Activated CD4-positive, alpha-beta T cell treated with anti-CD3 and anti-CD28 coated beads for 24 hours (primary cell): Measurements from ENCODE around the gene PLEKHM3.

ENCODE experiments used
- DNase-seq, 2 donors: peaks; one replicate each; pipeline ENCODE4 v3.0.0-alpha.2; 2020; ENCODE audit warnings: low read depth in 2 of 2

PLEKHM3 gene

GRCh38 chr2:207885010-207885409, 140.3 kb downstream of the PLEKHM3 start:
- no peak for DNase-seq

DNA sequence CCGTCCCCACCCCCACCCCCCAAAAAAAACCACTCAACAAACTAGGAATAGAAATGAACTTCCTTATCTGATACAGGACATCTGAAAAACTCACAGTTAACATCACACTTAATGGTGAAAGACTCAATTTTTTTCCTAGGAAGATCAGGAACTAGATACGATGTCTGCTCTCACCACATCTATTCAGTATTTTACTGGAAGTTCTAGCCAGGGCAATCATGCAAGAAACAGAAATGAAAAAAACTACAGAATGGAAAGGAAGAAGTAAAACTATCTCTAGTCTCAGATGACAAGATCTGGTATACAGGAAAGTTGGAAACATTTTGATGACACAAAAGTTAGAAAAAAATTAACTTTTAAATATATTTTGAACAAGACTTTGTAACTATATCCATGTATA, 141.2 kb downstream of the PLEKHM3 start:
- DNase-seq = no peak

DNA sequence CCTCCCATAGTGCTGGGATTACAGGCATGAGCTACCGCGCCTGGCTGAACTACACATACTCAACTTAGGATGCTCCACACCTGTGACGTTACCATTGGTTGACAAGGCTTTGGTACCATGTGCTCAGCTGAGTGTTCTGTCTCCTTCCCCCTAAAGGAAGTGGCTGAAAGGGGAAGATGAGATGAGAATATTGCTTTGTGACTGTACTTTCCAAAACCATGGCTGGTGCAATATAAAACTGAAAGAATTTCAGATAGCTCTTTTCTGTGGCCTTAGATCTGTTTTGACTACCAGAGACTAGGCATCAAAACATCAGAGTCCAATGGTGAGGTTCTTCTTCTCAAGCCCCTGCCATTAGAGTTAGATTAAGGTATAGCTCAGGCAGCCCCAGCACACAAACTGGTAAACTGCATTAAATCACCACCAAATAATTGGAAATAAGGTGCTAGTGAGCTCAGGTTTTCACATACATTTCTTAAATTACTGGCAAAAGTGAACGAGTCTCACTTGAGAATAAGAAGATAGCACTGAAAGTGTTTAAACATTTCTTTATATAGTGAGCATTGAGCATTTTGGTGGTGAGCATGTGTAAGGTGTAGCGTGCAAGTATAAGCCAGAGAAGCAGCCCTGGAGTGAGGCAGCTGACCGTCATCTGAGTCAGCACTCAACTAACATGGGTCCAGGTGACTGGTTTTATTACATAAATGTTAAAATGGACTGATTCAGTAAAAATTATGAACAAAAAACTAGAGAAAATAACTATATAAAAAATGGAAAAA, 142.1 kb downstream of the PLEKHM3 start:
- DNase-seq = no peak

DNA sequence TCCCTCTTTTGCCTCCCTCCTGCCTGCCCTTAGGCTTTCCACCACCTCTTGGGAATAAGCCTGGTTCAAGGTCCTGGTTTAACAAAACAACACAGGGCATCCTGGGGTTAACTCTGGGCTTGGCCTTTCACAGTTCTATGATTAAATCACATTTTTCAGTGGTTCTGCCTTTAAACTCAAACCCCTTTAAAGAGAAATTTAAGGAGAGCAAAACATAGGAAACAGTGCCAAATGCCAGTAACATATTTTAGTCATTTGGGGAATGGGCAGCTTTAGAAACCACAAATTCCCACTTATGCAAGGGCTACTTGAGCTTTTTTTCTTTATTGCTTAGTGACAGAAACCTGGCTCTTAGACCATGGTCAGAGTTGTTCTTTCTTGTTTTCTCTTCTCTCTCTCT, 143.4 kb downstream of the PLEKHM3 start:
- no peak for DNase-seq

GRCh38 chr2:207879536-207879935, 145.8 kb downstream of the PLEKHM3 start:
- DNase-seq = no peak

- DNase-seq = no peak
Measured at GRCh38 chr2:207876842-207877535, 148.3 kb downstream of the PLEKHM3 start.

DNA sequence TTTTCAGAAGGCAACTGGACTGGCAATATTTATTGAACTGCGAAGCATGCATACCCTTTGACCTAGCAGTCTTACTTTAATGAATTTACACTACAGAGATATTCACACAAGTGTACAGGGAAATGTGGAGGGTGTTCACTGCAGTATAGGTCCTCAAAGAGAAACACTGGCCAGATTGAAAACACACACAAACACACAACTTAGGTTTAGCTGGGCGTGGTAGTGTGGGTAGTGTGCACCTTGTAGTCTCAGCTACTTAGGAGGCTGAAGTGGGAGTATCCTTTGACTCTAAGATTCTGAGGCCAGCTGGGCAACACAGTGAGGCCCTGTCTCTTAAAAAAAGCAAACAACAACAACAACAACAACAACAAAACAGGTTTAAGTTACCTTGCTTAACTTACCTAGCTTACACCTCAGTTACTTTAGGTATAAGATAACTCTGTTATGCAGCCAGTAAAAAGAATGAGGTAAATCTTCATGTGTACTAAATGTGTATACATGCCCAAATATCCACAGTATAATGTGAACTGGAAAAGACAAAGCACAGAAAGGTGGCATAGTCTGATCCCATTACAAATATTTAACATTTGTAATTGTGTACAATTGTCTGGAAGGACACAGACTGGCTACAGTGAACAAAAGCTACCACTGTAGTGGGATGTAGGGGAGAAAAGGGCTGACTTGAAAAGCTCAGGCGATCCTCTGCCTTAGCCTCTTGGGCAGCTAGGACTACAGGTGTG, 149.7 kb downstream of the PLEKHM3 start:
- DNase-seq = no peak

- no peak for DNase-seq
Measured at GRCh38 chr2:207873794-207874193, 151.5 kb downstream of the PLEKHM3 start.

DNA sequence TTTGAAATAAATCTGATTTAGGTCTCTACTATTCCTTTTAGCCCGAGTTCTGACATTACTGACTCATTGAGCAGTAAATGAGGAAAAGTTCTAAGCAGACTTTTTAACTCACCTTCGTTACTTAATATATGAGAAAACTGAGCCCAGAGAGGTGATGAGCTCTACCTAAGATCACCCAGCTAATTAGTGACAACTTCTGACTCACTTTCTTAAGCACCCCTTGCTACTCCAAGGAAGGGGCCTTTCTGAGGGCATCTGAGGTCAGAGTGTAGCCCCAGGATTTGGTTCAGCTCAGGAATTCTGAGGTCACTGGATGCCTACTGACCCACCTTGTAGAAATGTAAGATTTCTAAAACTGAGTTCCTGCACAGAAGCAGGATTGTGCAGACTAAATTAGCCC, 153.4 kb downstream of the PLEKHM3 start:
- DNase-seq = no peak

GRCh38 chr2:207871506-207871905, 153.8 kb downstream of the PLEKHM3 start:
- no peak for DNase-seq

GRCh38 chr2:207870814-207871213, 154.5 kb downstream of the PLEKHM3 start:
- DNase-seq = no peak

- DNase-seq = no peak
Measured at GRCh38 chr2:207869784-207870778, 155.2 kb downstream of the PLEKHM3 start.

DNA sequence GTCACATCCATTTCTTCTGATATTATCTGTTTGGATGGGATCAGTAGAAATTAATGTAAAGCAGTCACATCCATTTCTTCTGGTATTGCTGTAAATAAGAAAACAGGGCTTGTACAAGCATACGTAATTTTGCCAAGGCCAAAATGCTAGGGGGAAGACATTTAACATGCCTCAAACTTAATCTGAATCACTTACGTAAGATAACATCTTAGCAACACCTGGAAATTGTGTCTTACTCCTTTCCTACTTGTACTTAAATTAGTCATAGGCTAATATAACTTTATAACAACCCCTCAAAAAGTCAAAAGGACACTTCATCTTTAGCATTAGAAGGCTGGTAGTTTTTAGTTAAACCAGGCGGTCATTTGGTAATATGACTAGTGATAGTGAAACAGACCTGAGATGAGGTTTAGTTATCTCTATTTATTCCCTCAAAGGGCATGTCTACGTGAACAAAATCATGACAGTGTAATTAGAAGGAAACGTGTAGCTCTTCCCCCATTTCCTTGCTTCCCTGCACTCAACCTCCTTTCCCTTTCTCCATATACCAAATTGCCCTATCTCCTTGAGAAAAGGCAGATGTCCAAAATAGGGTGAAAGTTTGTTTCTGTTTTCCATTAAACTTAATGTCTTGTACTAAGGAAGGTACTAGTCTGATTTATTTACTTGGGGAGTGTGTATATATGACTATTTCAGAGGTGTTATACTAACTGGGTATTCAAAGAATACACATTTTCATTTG, 156.3 kb downstream of the PLEKHM3 start:
- DNase-seq = no peak

DNA sequence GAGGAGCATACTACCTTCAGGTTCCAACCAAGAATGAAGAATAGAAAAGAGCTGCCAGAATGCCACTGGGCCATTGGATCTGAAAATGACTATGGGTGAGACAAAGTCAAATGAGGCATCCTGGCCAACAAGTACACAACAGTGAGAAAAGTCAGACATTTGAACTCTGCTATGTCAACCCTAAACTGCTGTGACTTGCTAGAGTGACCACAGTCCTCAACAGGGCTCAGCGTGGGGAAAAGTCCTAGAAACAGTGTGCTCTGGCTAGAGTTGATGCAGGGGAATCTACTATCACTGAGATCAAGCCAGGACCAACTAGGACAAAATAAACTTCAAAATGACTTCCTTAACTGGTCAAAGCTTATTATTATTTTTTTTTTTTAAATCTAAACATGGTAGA, 157.4 kb downstream of the PLEKHM3 start:
- DNase-seq = no peak

GRCh38 chr2:207867056-207867455, 158.3 kb downstream of the PLEKHM3 start:
- no peak for DNase-seq

DNA sequence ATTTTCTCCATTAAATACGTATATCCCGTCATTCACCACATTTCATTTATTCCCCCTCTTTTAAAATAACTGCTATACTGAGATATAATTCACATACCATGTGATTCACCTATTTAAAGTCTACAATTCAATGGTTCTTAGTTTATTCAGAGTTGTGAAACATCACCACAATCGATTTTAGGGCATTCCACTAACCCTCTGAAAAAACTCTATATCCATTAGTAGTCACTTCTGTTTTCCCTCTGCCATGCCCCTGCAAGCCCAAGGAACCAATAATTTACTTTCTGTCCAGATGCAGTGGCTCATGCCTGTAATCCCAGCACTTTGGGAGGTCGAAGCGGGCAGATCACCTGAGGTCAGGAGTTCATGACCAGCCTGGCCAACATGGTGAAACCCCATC, 160.1 kb downstream of the PLEKHM3 start:
- no peak for DNase-seq

- no peak for DNase-seq
Measured at GRCh38 chr2:207863345-207863744, 162.0 kb downstream of the PLEKHM3 start.

- no peak for DNase-seq
Measured at GRCh38 chr2:207861789-207862188, 163.5 kb downstream of the PLEKHM3 start.

DNA sequence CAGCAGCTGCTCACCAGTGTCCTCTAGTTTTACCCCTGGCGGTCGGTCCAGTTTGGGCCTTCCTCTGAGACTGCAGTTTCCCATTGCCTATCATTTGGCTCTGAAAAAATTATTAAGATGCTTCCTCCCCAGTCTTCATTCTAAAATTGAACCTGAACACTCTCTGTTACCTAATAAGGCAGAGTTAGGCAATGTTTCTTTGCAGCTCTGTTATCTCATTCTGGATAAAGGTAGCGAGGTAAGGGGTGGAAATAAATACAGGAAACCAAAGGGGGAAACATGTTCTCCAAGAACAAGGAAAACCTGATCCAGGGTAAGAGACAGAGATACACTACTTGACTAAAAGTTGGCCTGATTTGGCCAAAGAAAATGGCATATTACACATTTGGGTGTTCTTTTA, 164.6 kb downstream of the PLEKHM3 start:
- no peak for DNase-seq

- no peak for DNase-seq
Measured at GRCh38 chr2:207855591-207855990, 169.7 kb downstream of the PLEKHM3 start.
